HUES48 (cell line): Measurements from ENCODE around the gene NHSL2.
"Not testable (repeated sequence)": the region's sequence is repeated elsewhere in the genome, so short reads cannot be mapped to it uniquely, and the experiment has no call there.

ENCODE experiments used
- H3K27ac ChIP-seq: one replicate; pipeline ENCODE4 v1.7.0; 2013; ENCODE audit warnings: low read depth, low read length, inconsistent platforms
- H3K27me3 ChIP-seq: 2 replicates; pipeline ENCODE4 v1.6.1; 2013; ENCODE audit warnings: mild to moderate bottlenecking, low read length; ENCODE audit not compliant: control insufficient read depth, insufficient read depth
- H3K36me3 ChIP-seq: 2 replicates; pipeline ENCODE4 v1.6.1; 2013; ENCODE audit warnings: low read length; ENCODE audit not compliant: control insufficient read depth, insufficient read depth
- H3K4me1 ChIP-seq: 2 replicates; pipeline ENCODE4 v1.6.1; 2013; ENCODE audit warnings: mild to moderate bottlenecking, low read length; ENCODE audit not compliant: control insufficient read depth, insufficient read depth
- H3K4me3 ChIP-seq: 2 replicates; pipeline ENCODE4 v1.5.1; 2013; ENCODE audit warnings: mild to moderate bottlenecking, low read depth, low read length
- H3K9ac ChIP-seq: 2 replicates; pipeline ENCODE4 v1.6.1; 2013; ENCODE audit warnings: mild to moderate bottlenecking, low read depth, low read length, moderate library complexity
- H3K9me3 ChIP-seq: 2 replicates; pipeline ENCODE4 v1.6.1; 2013; ENCODE audit warnings: low read length; ENCODE audit not compliant: control insufficient read depth, insufficient read depth

Gene NHSL2

DNA sequence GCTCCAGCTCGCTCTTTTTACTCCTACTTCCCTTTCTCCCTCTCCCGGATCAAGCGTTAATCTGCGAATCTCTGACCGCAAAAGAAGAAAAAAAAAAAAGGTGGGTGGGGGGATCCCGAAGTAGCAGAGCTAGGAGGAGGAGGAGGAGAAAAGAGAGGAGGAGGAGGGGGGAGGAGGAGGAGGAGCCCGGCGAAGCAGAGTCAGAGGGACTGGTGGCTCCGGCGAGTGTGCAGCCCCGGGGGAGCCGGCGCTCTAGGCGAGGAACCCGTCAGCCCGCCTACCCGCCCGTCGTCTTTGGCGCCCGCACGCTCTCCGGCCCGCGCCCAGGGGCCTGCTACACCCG lies at the start of gene NHSL2:
Gene NHSL2 (plus strand): TSS at position 203 of the 343 bp plus-strand sequence.
- Histone ChIP-seq H3K4me1 (0 out of 2 replicates have a peak, but pooled peaks cover 3% of the 10 kb centered on the region), H3K9me3 (peaks cover 13% of the 10 kb centered on the region; the same call in 1 of the 2 replicates), H3K4me3 (peak within 1 kb of the TSS; percentile 78), H3K27me3 (no peaks in the 10 kb centered on the region), H3K9ac (peak within 1 kb of the TSS; percentile 73), H3K27ac (peak within 1 kb of the TSS; percentile 76), H3K36me3 (no peaks in the 10 kb centered on the region)

- H3K36me3 ChIP-seq = no peaks in the 10 kb centered on the region
- H3K9ac ChIP-seq = no peak overlapping the region
- H3K4me3 ChIP-seq = no peak overlapping the region
- peaks cover 44% of the 10 kb centered on the region for H3K9me3 ChIP-seq
- no peaks in the 10 kb centered on the region for H3K27me3 ChIP-seq
- no peak overlapping the region for H3K27ac ChIP-seq
- H3K4me1 ChIP-seq = no peaks in the 10 kb centered on the region
Measured at GRCh38 chrX:71867680-71868079, 43.0 kb upstream of the NHSL2 start.

DNA sequence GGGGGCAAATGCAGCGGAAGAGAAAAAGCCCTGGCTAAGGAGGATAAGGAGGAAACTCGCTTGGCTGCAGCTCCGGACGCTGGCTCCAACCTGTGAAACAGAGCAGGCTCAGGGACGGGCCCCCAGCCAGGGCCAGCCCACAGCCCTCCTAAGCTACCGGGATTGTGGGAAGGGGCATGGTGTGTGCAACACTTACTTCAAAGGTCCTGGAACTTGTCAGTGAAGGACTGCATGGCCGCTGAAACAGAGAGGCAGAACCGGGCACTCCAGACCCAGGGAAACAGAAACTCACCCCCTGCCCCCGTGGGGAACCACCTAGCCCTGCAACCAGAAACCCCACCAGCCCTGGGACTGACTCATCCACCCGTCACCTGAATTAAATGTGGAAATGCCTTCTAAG lies 41.1 kb upstream of the NHSL2 start:
- H3K27me3 ChIP-seq, H3K9ac ChIP-seq, H3K36me3 ChIP-seq, H3K4me1 ChIP-seq, H3K4me3 ChIP-seq, H3K27ac ChIP-seq: not testable (repeated sequence)
- peaks cover 32% of the 10 kb centered on the region for H3K9me3 ChIP-seq

DNA sequence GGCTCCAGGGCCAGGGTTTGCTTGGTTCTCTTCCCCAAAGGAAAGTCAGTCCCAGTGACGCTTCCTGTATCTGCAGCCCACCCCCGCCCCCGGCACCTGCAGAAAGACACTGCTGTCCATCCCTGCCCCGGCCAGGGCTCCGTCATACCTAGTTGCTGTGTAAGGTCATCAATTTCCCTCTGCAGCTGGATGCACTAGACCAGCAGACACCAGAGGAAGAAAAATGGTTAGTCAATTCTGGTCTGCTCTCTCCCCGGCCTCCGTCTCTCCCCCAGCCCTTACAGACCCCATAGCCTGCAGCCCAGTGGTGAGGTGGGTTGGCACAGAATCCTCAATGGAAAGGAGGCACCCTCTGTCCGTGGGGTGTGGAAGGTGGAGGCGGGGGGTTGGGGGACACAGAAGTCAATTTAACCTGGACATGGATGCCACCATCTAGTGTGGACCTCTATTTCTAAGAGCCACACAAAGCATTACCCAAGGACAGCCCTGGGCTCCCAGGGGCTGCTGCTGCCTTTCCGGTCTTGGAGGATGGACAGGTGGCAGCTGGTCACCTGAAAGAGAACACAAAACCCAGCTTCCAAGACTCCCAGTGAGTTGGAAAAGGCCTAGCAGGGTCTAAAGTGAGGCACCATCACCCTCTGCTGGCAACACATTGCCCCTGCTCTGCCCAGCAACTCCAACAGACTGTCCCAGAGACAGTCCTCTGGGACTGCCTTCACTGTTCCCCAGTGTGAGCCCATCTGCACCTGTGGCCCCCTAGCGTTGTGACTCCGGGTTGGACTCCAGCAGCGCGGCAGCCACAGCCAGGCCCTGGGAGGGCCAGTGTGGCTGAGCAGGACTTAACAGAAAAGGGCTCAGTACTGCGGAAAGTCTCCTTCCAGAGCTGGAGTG lies 40.2 kb upstream of the NHSL2 start:
- H3K27me3 ChIP-seq = no peaks in the 10 kb centered on the region
- no peak overlapping the region for H3K9ac ChIP-seq
- H3K4me1 ChIP-seq = no peaks in the 10 kb centered on the region
- H3K9me3 ChIP-seq = peaks cover 36% of the 10 kb centered on the region
- H3K27ac ChIP-seq = no peak overlapping the region
- H3K4me3 ChIP-seq = no peak overlapping the region
- H3K36me3 ChIP-seq = no peaks in the 10 kb centered on the region

- Histone ChIP-seq H3K9ac (no peak overlapping the region), H3K9me3 (peaks cover 36% of the 10 kb centered on the region), H3K4me3 (no peak overlapping the region), H3K27me3 (no peaks in the 10 kb centered on the region), H3K4me1 (no peaks in the 10 kb centered on the region), H3K36me3 (no peaks in the 10 kb centered on the region), H3K27ac (no peak overlapping the region)
Measured at GRCh38 chrX:71871367-71871766, 39.3 kb upstream of the NHSL2 start.

DNA sequence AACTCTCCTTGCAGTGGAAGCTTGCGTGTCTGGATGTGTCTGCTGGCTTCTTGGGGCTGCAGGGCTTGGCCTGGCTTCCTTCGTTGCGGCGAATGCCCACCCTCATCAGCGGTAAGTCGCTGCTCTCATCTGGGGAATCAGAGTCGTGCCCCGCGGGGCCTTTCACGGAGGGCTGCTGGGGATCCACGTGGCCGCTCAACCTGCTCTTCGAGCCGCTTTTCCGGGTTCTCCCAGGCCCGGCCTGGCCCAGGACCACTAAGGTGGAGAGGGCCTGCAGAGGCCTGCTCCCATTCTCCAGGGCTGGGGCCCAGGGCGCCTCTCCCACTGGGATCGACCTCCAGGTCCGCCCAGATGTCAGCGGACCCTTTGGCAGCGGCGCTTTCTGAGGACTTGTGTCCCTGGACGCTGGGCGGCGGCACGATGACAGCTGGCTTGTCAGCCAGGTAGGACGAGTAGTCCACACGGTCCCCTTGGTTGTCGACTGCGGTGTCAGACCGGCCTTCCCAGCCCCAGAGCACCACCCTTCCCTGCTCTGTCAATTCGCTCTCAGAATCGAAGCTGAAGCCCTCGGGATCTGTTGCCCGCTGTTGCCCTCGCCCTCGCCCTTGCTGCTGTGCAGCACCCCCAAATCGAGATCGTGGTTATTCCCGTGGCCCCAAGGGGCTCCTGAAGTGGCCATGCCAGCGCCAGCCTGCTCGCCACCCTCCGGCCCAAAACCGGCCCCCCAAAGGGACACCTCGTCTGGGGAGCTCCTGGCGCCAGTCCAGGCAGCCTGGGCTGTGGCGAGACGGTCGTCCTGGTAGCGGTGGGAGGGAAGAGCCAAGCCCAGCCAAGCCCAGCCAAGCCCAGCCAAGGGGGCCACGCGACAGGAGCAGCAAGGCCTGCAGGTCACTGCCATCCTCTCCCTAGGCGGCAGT lies 37.8 kb upstream of the NHSL2 start:
- Histone ChIP-seq H3K9me3 (peaks cover 26% of the 10 kb centered on the region), H3K4me3 (no peak overlapping the region)

DNA sequence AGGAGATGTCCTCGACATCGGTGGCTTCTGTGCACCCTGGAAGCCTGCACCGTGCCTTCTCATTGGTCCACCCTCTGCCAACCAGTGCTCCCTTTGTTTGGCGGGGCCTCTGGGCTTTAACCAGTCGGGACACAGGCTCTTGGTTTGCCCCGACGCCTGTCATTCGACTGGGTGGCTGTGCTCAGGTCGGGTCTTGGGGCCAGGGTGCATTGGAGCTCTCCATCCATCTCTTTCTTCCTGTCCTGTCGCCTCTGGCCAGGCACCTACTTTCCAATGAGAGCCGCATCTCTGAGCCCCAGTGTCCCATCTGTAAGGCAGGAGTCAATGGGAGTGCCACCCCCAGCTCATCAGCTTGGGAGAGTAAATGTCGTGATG lies 37.2 kb upstream of the NHSL2 start:
- no peaks in the 10 kb centered on the region for H3K27me3 ChIP-seq
- H3K4me1 ChIP-seq = no peaks in the 10 kb centered on the region
- no peak overlapping the region for H3K9ac ChIP-seq

More for the DNA sequence above, 37.8 kb upstream of the NHSL2 start:
- Histone ChIP-seq H3K27me3 (no peaks in the 10 kb centered on the region), H3K9ac (no peak overlapping the region), H3K4me1 (no peaks in the 10 kb centered on the region), H3K36me3 (no peaks in the 10 kb centered on the region), H3K27ac (no peak overlapping the region)

DNA sequence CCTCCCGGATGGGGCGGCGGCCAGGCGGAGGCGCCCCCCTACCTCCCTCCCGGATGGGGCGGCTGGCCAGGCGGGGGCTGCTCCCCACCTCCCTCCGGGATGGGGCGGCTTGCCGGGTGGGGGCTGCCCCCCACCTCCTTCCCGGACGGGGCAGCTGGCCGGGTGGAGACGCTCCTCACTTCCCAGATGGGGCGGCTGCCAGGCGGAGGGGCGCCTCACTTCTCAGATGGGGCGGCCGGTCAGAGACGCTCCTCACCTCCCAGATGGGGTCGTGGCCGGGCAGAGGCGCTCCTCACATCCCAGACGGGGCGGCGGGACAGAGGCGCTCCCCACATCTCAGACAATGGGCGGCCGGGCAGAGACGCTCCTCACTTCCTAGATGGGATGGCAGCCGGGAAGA lies 33.8 kb upstream of the NHSL2 start:
- not testable (repeated sequence) for H3K36me3 ChIP-seq, H3K27ac ChIP-seq, H3K4me1 ChIP-seq, H3K9ac ChIP-seq, H3K4me3 ChIP-seq, H3K27me3 ChIP-seq
- peaks cover 40% of the 10 kb centered on the region for H3K9me3 ChIP-seq

More for the DNA sequence above, 37.2 kb upstream of the NHSL2 start:
- Histone ChIP-seq H3K9me3 (peaks cover 23% of the 10 kb centered on the region), H3K27ac (no peak overlapping the region), H3K36me3 (no peaks in the 10 kb centered on the region), H3K4me3 (no peak overlapping the region)

DNA sequence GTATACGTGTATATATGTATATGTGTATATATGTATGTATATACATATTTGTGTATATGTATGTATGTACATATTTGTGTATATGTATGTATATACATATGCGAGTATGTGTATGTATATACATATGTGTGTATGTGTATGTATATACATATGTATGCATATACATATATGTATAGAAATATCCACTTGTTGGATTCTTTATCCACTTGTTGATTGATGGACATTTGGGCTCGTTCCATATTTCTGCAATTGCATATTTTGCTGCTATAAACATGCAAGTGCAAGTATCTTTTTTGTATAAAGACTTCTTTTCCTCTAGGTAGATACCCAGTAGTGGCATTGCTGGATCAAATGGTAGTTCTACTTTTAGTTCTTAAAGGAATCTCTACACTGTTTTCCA lies 25.5 kb upstream of the NHSL2 start:
- H3K4me1 ChIP-seq = no peaks in the 10 kb centered on the region
- H3K4me3 ChIP-seq = no peak overlapping the region
- H3K9me3 ChIP-seq = peaks cover 40% of the 10 kb centered on the region
- H3K9ac ChIP-seq = no peak overlapping the region
- no peaks in the 10 kb centered on the region for H3K27me3 ChIP-seq
- no peak overlapping the region for H3K27ac ChIP-seq
- H3K36me3 ChIP-seq = no peaks in the 10 kb centered on the region

GRCh38 chrX:71895607-71896006 lies 15.0 kb upstream of the NHSL2 start:
- no peak overlapping the region for H3K27ac ChIP-seq
- H3K36me3 ChIP-seq = no peaks in the 10 kb centered on the region
- no peaks in the 10 kb centered on the region for H3K4me1 ChIP-seq
- no peak overlapping the region for H3K4me3 ChIP-seq
- H3K9ac ChIP-seq = no peak overlapping the region
- H3K27me3 ChIP-seq = no peaks in the 10 kb centered on the region
- peaks cover 22% of the 10 kb centered on the region for H3K9me3 ChIP-seq

DNA sequence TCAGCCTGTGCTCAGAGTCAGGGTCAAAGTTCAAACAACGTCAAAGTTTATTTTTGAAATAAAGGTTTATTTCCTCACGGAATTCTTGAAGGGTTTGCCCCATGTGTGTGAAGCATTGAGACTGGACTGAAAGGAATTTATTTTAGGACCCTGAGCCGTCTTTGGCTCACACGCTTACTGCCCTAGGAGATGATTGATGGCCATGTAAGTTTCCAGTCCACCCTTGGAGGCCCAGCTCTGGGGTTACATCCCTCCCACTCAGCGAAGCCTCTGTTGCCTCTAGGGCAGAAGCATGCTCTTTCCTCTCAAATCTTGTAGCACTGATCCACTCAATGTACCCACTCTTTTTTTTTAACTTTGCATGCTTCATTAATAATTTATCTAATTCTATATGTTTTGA lies 4.5 kb upstream of the NHSL2 start:
- Histone ChIP-seq H3K27ac (no peak overlapping the region), H3K27me3 (no peaks in the 10 kb centered on the region), H3K4me3 (no peak overlapping the region), H3K9ac (no peak overlapping the region), H3K36me3 (no peaks in the 10 kb centered on the region), H3K4me1 (0 out of 2 replicates have a peak, but pooled peaks cover 3% of the 10 kb centered on the region), H3K9me3 (peaks cover 15% of the 10 kb centered on the region; the same call in 1 of the 2 replicates)
